Liver (tissue), 3 donors: Measurements from ENCODE around the gene ATAD1.

Source experiments
- EGR1 ChIP-seq, 2 donors: IDR thresholded peaks; 2 replicates each; pipeline ENCODE4 v1.6.1; 2016 to 2018; ENCODE audit warnings: antibody characterized with exemption in 2 of 2, low read depth in 2 of 2
- JUND ChIP-seq, 2 donors: IDR thresholded peaks; 2 replicates each; pipeline ENCODE4 v1.6.1; 2016; ENCODE audit warnings: antibody characterized with exemption in 2 of 2
- RXRA ChIP-seq, 2 donors: IDR thresholded peaks; 2 replicates each; pipeline ENCODE4 v1.6.1; 2017 to 2018; ENCODE audit warnings: antibody characterized with exemption in 2 of 2, mild to moderate bottlenecking in 1 of 2
- TF ChIP-seq, protein P1 (sequence below): IDR thresholded peaks from 2 replicates; pipeline ENCODE4 v1.6.1; 2016; ENCODE audit warnings: antibody characterized with exemption, mild to moderate bottlenecking
- TF ChIP-seq, protein P2 (sequence below): fragments of 150-350 bp; IDR thresholded peaks from 2 replicates; pipeline ENCODE4 v1.5.1; 2017; ENCODE audit warnings: improper control_type of control experiment, low read depth, low read length; ENCODE audit not compliant: missing input control
- TF ChIP-seq, protein P3 (sequence below): IDR thresholded peaks from 2 replicates; pipeline ENCODE4 v1.6.1; 2016; ENCODE audit warnings: antibody characterized with exemption
- donor health status: healthy.
- donor health status: healthy.

DNA sequence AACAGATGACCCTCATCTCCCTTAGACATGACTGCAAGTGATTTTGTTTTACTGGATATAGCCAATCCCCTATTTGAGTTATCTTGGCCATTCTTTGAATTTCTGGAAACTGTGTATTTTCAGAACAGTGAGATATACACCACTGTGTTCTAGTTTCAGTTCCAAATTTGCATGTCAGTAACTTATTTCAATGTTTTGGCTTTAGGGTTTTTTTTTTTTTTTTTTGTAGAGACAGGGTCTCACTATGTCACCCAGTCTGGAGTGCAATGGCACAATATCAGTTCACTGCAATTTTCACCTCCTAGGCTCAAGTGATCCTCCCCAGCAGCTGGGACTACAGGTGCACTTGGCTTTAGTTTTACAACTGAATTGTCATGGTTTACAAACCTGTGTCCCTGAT, 67.2 kb downstream of the ATAD1 start:
- TF ChIP-seq, protein P1, sequence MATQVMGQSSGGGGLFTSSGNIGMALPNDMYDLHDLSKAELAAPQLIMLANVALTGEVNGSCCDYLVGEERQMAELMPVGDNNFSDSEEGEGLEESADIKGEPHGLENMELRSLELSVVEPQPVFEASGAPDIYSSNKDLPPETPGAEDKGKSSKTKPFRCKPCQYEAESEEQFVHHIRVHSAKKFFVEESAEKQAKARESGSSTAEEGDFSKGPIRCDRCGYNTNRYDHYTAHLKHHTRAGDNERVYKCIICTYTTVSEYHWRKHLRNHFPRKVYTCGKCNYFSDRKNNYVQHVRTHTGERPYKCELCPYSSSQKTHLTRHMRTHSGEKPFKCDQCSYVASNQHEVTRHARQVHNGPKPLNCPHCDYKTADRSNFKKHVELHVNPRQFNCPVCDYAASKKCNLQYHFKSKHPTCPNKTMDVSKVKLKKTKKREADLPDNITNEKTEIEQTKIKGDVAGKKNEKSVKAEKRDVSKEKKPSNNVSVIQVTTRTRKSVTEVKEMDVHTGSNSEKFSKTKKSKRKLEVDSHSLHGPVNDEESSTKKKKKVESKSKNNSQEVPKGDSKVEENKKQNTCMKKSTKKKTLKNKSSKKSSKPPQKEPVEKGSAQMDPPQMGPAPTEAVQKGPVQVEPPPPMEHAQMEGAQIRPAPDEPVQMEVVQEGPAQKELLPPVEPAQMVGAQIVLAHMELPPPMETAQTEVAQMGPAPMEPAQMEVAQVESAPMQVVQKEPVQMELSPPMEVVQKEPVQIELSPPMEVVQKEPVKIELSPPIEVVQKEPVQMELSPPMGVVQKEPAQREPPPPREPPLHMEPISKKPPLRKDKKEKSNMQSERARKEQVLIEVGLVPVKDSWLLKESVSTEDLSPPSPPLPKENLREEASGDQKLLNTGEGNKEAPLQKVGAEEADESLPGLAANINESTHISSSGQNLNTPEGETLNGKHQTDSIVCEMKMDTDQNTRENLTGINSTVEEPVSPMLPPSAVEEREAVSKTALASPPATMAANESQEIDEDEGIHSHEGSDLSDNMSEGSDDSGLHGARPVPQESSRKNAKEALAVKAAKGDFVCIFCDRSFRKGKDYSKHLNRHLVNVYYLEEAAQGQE: no peak
- TF ChIP-seq, protein P2, sequence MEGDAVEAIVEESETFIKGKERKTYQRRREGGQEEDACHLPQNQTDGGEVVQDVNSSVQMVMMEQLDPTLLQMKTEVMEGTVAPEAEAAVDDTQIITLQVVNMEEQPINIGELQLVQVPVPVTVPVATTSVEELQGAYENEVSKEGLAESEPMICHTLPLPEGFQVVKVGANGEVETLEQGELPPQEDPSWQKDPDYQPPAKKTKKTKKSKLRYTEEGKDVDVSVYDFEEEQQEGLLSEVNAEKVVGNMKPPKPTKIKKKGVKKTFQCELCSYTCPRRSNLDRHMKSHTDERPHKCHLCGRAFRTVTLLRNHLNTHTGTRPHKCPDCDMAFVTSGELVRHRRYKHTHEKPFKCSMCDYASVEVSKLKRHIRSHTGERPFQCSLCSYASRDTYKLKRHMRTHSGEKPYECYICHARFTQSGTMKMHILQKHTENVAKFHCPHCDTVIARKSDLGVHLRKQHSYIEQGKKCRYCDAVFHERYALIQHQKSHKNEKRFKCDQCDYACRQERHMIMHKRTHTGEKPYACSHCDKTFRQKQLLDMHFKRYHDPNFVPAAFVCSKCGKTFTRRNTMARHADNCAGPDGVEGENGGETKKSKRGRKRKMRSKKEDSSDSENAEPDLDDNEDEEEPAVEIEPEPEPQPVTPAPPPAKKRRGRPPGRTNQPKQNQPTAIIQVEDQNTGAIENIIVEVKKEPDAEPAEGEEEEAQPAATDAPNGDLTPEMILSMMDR: no peak
- TF ChIP-seq, protein P3, sequence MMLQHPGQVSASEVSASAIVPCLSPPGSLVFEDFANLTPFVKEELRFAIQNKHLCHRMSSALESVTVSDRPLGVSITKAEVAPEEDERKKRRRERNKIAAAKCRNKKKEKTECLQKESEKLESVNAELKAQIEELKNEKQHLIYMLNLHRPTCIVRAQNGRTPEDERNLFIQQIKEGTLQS: no peak
- no peak for TF ChIP-seq JUND (IDR thresholded peaks at IDR 0.05)
- no peak for TF ChIP-seq EGR1 (IDR thresholded peaks at IDR 0.05; ENCODE audit: low read depth in 2 of 2)
- no peak for TF ChIP-seq RXRA (IDR thresholded peaks at IDR 0.05)
